HTR-8/SVneo (cell line): ENCODE results near the gene NEDD4.
"Not testable (repeated sequence)": the region's sequence is repeated elsewhere in the genome, so short reads cannot be mapped to it uniquely, and the experiment has no call there.

ENCODE experiments used
- DNase-seq: peaks from one replicate; pipeline ENCODE4 v3.0.0; 2011; ENCODE audit warnings: low spot score, mixed read lengths; ENCODE audit not compliant: insufficient read length
- FAIRE-seq: peaks from 2 replicates; lab custom pipeline; 2011; peaks lifted over from hg19 to GRCh38; lab: Jason Lieb, UNC

Gene NEDD4

DNA sequence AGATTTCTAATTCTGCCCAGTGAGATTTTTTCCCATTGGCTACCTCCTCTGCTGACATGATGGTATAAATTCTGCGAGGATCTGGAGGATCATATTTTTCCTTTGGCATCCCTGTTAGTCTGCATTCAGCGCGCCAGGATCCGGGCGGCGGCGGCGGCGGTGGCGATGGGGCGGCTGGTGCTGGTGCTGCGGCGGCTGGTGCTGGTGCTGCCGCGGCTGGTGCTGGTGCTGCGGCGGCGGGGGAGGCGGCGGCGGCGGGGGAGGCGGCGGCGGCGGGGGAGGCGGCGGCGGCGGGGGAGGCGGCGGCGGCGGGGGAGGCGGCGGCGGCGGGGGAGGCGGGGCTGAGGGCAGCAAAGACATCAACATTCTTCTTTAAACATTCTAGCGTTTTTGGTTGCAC lies 13.6 kb upstream of the NEDD4 start:
- not testable (repeated sequence) for FAIRE-seq, DNase-seq

- DNase-seq = not testable (repeated sequence)
- FAIRE-seq = peak; percentile 80
These were observed 13.0 kb upstream of the NEDD4 start for GRCh38 chr15:56006371-56006770.

DNA sequence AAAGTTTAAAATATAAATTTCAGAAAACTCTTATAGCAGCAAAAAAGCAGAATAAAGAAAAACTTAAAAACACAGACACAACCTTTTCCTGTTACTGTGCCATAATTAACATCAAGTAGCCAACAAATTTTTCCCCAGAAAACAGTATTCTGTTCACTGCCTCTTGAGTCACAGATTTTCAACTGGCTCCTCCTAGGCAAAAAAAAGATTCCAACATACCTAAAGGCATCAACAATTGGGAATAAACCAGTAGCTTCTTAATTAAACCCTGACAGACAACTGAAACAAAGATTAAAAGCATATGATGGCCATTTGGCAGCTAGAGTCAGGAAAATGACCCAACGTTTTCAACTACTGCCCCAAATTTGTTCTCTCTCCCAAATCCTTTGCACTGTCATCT lies 10.9 kb upstream of the NEDD4 start:
- DNase-seq, FAIRE-seq: not testable (repeated sequence)

DNA sequence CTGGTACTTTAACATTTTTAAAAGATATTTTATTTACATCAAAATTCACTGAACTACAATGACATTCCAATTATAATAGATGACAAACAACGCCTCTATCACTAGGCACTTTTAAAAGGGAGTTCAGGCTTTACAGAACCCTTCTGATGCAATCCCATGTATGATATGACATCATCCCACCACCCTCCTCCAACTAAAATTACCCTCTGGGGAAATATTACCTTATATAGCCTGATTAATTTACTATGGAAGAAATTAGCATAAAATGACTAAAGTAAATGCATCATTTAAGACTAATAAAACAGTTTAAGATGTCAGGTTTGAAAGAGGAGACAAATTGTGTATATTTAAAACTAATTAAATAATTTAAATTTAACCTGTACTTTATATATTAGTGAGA lies 10.4 kb upstream of the NEDD4 start:
- not testable (repeated sequence) for FAIRE-seq, DNase-seq

GRCh38 chr15:56003277-56003676 lies 9.9 kb upstream of the NEDD4 start:
- not testable (repeated sequence) for DNase-seq, FAIRE-seq

DNA sequence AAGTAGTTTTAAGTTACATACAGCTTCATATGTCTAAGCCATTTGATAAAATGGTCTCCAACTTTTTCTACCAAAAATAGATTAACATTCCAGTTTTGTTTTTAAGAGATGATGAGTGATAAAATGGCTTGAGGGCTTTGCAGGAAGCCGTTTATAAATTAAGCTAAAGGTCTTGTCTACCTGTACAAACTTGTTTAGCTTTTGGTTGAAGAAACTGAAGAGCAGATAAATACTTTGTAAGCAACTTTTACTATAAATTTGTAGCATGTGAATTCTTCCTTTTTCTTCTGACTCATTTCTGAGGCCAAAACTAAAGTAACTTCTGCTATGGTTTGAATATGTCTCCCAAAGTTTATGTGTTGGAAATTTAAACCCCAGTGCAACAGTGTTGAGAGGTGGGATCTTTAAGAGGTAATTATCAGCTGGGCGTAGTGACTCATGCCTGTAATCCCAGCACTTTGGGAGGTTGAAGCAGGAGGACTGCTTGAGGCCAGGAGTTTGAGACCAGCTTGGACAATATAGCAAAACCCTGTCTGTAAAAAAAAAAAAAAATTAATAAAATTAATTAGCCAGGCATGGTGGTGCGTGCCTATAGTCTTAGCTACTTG lies 8.2 kb upstream of the NEDD4 start:
- no peak for FAIRE-seq

GRCh38 chr15:55999658-56000057 lies 6.2 kb upstream of the NEDD4 start:
- DNase-seq = no peak
- FAIRE-seq = no peak

More for the DNA sequence above, 8.2 kb upstream of the NEDD4 start:
- no peak for DNase-seq

DNA sequence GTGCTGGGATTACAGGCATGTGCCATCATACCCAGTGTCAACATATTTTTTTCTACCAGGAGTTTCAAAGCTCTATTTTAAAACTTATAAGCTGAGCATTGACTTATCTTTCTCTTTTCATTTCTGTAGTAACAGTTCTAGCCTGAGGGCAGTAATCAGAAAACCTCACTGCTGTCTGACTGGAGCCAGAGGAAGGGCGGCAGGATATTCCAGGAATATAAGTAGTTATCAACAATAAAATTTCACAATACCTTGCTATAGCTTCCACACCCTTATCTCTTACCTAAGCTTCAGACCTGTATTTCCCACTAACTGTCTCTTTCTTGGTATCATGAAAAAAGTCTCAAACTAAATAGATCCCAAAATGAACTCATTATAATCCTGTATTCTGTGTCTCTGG lies 5.1 kb upstream of the NEDD4 start:
- DNase-seq = no peak
- FAIRE-seq = no peak

GRCh38 chr15:55993804-55994560 lies 570 bp upstream of the NEDD4 start:
- DNase-seq = peak; percentile 37
- FAIRE-seq = no peak

DNA sequence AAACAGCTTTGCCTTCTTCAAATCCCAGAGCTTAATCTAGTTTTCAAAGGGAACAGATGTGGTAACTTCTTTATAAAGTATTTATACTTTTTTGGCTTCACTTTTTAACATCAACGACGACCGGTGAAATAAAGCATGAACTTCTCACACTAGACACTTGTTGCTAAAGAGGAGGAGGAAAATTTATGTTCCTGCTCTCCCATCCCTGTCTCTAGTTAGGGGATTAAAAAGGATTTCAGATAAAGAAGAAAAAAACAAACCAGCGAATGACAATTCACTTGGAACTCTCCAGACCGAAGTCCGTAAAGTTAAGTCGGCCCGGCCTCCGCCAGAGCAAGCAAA lies 672 bp downstream of the NEDD4 start:
- no peak for DNase-seq
- no peak for FAIRE-seq

- FAIRE-seq (no peak), DNase-seq (no peak)
These were observed 1.3 kb downstream of the NEDD4 start for GRCh38 chr15:55991802-55992768.

DNA sequence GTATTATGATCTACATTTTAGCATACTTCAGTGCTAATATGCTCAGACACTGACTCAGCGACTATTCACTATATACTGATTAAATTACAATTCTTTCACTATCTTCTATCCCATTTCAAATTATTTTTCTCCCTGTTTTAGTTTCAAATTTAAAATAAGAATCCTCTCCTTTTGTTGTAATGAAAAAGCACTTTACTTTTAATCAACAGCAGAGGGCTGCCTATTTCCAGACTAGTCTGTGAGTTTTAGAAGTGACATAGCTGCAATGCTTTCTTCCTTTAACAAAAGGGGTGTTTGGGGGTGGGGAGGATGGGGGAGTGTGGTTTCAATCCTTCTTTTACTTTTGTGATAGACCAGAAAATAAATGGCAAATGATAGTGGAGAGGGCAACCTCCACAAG lies 2.4 kb downstream of the NEDD4 start:
- DNase-seq (no peak), FAIRE-seq (no peak)

DNA sequence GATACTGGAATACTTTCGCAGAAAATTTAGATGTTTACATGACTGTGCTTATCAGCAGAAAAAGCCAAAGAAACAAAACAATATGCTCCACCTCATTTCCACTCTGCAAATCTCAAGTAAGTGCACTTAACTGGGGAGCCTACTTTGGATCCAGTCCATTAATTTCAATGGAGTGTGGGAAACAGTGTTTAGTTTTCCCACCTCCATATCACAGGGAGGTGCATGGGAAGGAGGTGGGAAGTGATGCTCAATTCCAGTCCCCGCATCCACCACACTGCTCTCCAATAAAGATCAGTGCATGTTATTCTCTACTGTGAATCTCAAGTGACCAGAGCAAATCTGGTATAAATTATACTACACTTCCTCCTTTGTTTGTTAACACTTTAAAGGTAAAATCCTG lies 2.9 kb downstream of the NEDD4 start:
- DNase-seq (no peak), FAIRE-seq (no peak)

- FAIRE-seq (no peak), DNase-seq (no peak)
These were observed 4.0 kb downstream of the NEDD4 start for GRCh38 chr15:55989383-55989782.

- FAIRE-seq = no peak
- DNase-seq = no peak
These were observed 11.7 kb downstream of the NEDD4 start for GRCh38 chr15:55981582-55982249.

GRCh38 chr15:55980511-55980910 lies 12.9 kb downstream of the NEDD4 start:
- no peak for DNase-seq

DNA sequence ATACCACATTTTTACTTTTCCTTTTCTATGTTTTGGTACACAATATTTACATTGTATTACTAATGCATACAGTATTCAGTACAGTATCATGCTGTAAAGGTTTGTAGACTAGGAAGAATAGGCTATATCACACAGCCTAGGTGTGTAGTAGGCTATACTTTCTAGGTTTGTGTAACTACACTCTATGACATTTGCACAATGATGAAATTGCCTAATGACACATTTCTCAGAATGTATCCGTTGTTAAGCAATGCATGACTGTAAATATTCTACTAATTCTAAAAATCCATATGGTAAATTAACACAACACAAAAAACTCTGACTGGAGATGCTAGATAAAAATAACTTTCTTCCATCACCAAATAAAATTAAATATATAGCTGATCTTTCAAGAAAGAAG lies 16.2 kb downstream of the NEDD4 start:
- no peak for DNase-seq
- no peak for FAIRE-seq

More at GRCh38 chr15:55980511-55980910, 12.9 kb downstream of the NEDD4 start:
- FAIRE-seq = no peak

DNA sequence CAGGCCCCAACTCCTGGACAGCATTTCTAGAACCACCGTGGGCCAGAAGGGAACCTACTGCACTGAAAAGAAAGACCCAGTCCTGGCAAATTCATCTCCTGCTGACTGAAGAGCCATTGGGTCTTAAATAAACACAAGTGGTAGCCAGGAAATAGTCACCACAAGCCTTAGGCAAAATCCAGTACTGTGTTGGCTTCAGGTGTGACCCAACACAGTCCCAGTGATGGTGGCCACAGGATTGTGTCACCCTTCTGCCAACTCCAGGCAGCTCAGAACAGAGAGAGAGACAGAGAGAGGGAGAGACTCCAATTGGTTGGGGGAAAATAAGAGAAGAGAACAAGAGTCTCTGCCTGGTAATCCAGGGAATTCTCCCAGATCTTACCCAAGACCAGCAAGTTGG lies 23.1 kb downstream of the NEDD4 start:
- DNase-seq (no peak), FAIRE-seq (no peak)

DNA sequence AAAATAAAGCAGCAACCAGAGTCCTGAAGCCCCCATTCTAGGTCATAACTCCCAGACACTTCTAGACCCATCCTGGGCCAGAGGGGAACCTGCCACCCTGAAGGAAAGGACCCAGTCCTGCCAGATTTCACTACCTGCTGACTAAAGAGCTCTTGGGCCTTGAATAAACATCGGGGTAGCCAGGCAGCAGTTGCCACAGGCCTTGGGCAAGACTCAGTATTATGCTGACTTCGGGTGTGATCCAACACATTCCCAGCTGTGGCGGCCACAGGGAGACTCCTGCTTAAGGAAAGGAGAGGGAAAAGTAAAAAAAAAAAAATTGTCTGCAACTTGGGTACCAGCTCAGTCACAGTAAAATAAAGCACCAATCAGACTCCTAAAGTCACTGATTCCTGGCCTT lies 23.8 kb downstream of the NEDD4 start:
- FAIRE-seq = no peak

GRCh38 chr15:55968923-55969322 lies 24.5 kb downstream of the NEDD4 start:
- FAIRE-seq = peak; percentile 54
- DNase-seq = no peak

More for the DNA sequence above, 23.8 kb downstream of the NEDD4 start:
- no peak for DNase-seq
